GM18867 (cell line): ENCODE data around the gene DENND1B.
"Not testable (repeated sequence)": the region's sequence is repeated elsewhere in the genome, so short reads cannot be mapped to it uniquely, and the experiment has no call there.

Experiments
- ATAC-seq: cut with Tn5 transposase; IDR thresholded peaks from one replicate; pipeline ENCODE4 v1.9.1; 2021; ENCODE audit warnings: mild to moderate bottlenecking, moderate library complexity; ENCODE audit not compliant: unreplicated experiment

DENND1B gene

GRCh38 chr1:197745911-197746310 lies 29.4 kb downstream of the DENND1B start:
- no peak for ATAC-seq

GRCh38 chr1:197744979-197745378 lies 30.3 kb downstream of the DENND1B start:
- ATAC-seq = no peak

- ATAC-seq = no peak
These were observed 31.7 kb downstream of the DENND1B start for GRCh38 chr1:197743578-197743977.

GRCh38 chr1:197740992-197741391 lies 34.3 kb downstream of the DENND1B start:
- no peak for ATAC-seq

GRCh38 chr1:197738927-197739326 lies 36.4 kb downstream of the DENND1B start:
- no peak for ATAC-seq

GRCh38 chr1:197737916-197738315 lies 37.4 kb downstream of the DENND1B start:
- no peak for ATAC-seq

- ATAC-seq = no peak
These were observed 38.6 kb downstream of the DENND1B start for GRCh38 chr1:197736685-197737084.

GRCh38 chr1:197735461-197735860 lies 39.8 kb downstream of the DENND1B start:
- ATAC-seq = no peak

GRCh38 chr1:197733324-197733723 lies 42.0 kb downstream of the DENND1B start:
- no peak for ATAC-seq

GRCh38 chr1:197732187-197732586 lies 43.1 kb downstream of the DENND1B start:
- ATAC-seq = no peak

- no peak for ATAC-seq
These were observed 43.8 kb downstream of the DENND1B start for GRCh38 chr1:197731449-197731848.

GRCh38 chr1:197725976-197726375 lies 49.3 kb downstream of the DENND1B start:
- ATAC-seq = no peak

- no peak for ATAC-seq
These were observed 50.2 kb downstream of the DENND1B start for GRCh38 chr1:197725044-197725443.

- no peak for ATAC-seq
These were observed 59.5 kb downstream of the DENND1B start for GRCh38 chr1:197715806-197716205.

GRCh38 chr1:197706601-197707000 lies 68.7 kb downstream of the DENND1B start:
- no peak for ATAC-seq

- no peak for ATAC-seq
These were observed 69.3 kb downstream of the DENND1B start for GRCh38 chr1:197705941-197706340.

GRCh38 chr1:197700688-197701087 lies 74.6 kb downstream of the DENND1B start:
- ATAC-seq = not testable (repeated sequence)

GRCh38 chr1:197696372-197696771 lies 78.9 kb downstream of the DENND1B start:
- ATAC-seq = no peak

- no peak for ATAC-seq
These were observed 79.3 kb downstream of the DENND1B start for GRCh38 chr1:197695961-197696360.

- peak; percentile 50 for ATAC-seq
These were observed 82.3 kb downstream of the DENND1B start for GRCh38 chr1:197692965-197693364.

GRCh38 chr1:197691816-197692215 lies 83.5 kb downstream of the DENND1B start:
- ATAC-seq = no peak

GRCh38 chr1:197690074-197690473 lies 85.2 kb downstream of the DENND1B start:
- no peak for ATAC-seq

- ATAC-seq = no peak
These were observed 87.0 kb downstream of the DENND1B start for GRCh38 chr1:197688233-197688632.
